GM12878 (cell line): Measurements from ENCODE around the gene RNF112.

Source experiments
- FOXM1 ChIP-seq: IDR thresholded peaks from 2 replicates; pipeline ENCODE4 v1.6.1; 2012; ENCODE audit warnings: low read depth, mild to moderate bottlenecking, inconsistent platforms, low read length, moderate library complexity
- JUND ChIP-seq: IDR thresholded peaks from 2 replicates; pipeline ENCODE4 v1.6.1; 2012; ENCODE audit warnings: low read depth, mild to moderate bottlenecking, low read length, improper control_type of control experiment, moderate library complexity
- NRF1 ChIP-seq: conservative IDR thresholded peaks from 2 replicates; pipeline ENCODE4 v1.6.1; 2011; ENCODE audit warnings: mild to moderate bottlenecking, low read depth, low read length, improper control_type of control experiment
- PBX3 ChIP-seq: IDR thresholded peaks from 2 replicates; pipeline ENCODE4 v1.6.1; 2011; ENCODE audit warnings: mild to moderate bottlenecking, low read depth, low read length, moderate library complexity; ENCODE audit not compliant: insufficient replicate concordance
- POLR2A ChIP-seq: IDR thresholded peaks from 2 replicates; pipeline ENCODE4 v1.6.1; 2011; ENCODE audit warnings: low read depth, mild to moderate bottlenecking, low read length
- RELA ChIP-seq: fragments of 450-650 bp; IDR thresholded peaks from 2 replicates; pipeline ENCODE4 v1.8.0; 2014; ENCODE audit warnings: borderline replicate concordance; ENCODE audit not compliant: partially characterized antibody
- SRF ChIP-seq, 2 experiments: IDR thresholded peaks; 2 replicates each; pipeline ENCODE4 v1.6.1; 2011; ENCODE audit warnings: low read depth in 2 of 2, low read length in 2 of 2, mild to moderate bottlenecking in 1 of 2, moderate library complexity in 1 of 2
- TF ChIP-seq, protein P1 (sequence below): IDR thresholded peaks from 2 replicates; pipeline ENCODE4 v1.6.1; 2012; ENCODE audit warnings: low read depth, low read length, improper control_type of control experiment

DNA sequence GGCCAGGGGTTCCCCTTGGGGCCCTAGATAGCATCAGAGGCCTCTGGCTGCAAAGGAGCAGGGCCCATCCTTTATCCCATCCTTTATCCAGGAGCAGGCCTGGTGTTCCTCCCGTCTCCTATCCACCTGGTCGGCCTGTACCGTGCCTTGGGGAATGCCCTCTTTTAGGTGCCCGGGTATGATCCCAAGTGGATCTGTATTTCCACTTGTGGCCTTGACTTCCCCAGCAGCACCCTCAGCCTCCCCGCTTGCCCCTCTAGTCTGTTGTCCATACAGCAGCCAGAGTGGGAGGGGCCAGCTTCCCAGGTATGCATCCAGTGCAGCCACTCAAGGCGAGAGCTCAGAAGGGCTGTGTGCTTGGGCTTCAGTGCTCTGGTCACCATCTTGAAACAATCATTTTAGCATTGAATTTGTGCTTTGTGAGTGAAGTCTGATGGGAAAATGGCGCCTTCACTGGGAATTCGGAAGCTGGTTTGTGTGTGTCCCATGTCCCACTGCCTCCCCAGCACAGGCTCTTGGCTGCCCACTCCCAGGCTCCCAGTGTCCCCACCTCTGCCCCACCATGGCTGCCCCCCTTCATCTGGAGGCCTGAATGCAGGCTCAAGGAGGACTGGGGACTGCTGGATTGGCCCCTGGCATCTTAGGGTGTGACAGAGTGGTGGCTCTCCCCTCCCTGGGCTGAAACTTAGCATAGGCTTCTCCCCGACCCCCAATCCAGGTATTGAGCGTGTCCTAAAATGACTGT lies 3.3 kb upstream of the RNF112 start:
- no peak for TF ChIP-seq JUND
- TF ChIP-seq FOXM1: no peak
- TF ChIP-seq RELA: no peak
- no peak for TF ChIP-seq SRF (IDR thresholded peaks at IDR 0.05; ENCODE audit: low read depth in 2 of 2, low read length in 2 of 2)
- no peak for TF ChIP-seq NRF1
- no peak for TF ChIP-seq PBX3
- no peak for TF ChIP-seq POLR2A
- TF ChIP-seq, protein P1, sequence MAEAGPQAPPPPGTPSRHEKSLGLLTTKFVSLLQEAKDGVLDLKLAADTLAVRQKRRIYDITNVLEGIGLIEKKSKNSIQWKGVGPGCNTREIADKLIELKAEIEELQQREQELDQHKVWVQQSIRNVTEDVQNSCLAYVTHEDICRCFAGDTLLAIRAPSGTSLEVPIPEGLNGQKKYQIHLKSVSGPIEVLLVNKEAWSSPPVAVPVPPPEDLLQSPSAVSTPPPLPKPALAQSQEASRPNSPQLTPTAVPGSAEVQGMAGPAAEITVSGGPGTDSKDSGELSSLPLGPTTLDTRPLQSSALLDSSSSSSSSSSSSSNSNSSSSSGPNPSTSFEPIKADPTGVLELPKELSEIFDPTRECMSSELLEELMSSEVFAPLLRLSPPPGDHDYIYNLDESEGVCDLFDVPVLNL: no peak
